ENCODE data around the gene ANKRD10.
A peak's percentile ranks its signal among the peaks of the same experiment; 100 is the strongest.

The ANKRD10 gene

DNA sequence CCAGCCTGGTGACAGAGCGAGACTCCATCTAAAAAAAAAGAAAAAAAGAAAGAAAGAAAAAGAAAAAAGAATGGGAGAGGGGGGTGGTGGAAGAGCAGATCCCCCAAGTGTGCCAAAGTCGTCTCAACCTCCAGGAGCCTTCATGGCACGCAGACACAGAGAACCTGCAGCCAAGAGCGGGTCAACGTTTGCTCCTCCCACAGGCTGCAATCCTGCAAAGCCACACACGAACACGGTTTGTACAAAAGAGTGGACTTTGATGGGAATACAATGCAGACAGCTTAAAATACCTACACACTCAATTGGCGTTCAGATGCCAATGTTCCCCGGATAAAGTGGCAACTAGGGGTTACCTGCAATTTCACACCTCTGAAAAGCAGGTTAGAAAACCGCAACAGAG lies 29.4 kb downstream of the ANKRD10 start:
- no peak for DNase-seq

- DNase-seq: no peak
Observed at GRCh38 chr13:110884517-110884916, 30.4 kb downstream of the ANKRD10 start.

DNA sequence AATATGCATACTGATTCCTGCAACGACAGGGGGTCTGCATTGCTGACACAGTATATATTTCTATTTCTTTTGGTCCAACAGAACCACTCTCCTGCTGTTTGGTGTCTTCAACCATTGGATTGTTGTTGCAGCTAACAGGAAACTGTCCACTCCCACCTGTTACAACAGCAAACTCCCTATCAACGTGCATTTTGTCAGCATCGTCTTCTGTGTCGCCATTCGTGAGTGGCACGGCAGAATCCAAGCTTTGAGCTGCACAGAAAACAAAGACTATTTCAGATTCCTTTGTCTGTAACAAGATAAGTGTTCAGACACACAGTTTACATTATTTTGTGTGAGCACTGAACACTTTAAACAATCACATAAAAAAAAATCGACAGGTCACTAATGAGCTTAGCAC lies 31.3 kb downstream of the ANKRD10 start:
- no peak for DNase-seq

- no peak for DNase-seq
Observed at GRCh38 chr13:110882972-110883371, 31.9 kb downstream of the ANKRD10 start.

GRCh38 chr13:110881839-110882627 lies 32.8 kb downstream of the ANKRD10 start:
- DNase-seq: no peak

GRCh38 chr13:110880627-110881026 lies 34.2 kb downstream of the ANKRD10 start:
- DNase-seq: no peak

GRCh38 chr13:110879482-110879881 lies 35.4 kb downstream of the ANKRD10 start:
- DNase-seq: no peak

- no peak for DNase-seq
Observed at GRCh38 chr13:110877737-110878258, 37.1 kb downstream of the ANKRD10 start.

- no peak for DNase-seq
Observed at GRCh38 chr13:110876609-110877008, 38.3 kb downstream of the ANKRD10 start.

DNA sequence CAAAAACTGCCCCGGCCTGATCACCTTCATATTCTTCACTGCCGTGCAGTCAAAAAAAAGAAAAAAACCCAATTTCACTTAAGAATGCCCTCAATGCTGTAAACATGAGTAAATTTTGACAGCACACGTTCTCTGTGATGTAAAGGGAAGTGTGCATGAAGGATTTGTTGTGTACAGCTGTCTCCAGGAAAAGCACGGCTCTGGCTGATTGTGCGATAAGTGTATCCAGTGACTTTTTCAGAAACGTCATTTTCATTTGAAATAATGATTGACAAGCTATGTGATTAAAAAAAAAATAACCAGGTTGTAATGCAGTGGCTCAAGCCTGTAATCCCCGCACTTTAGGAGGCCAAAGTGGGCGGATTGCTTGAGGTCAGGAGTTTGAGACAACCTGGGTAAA lies 39.6 kb downstream of the ANKRD10 start:
- DNase-seq: no peak

- DNase-seq: peak; percentile 67 to 82
Observed at GRCh38 chr13:110874508-110874960, 40.3 kb downstream of the ANKRD10 start.

DNA sequence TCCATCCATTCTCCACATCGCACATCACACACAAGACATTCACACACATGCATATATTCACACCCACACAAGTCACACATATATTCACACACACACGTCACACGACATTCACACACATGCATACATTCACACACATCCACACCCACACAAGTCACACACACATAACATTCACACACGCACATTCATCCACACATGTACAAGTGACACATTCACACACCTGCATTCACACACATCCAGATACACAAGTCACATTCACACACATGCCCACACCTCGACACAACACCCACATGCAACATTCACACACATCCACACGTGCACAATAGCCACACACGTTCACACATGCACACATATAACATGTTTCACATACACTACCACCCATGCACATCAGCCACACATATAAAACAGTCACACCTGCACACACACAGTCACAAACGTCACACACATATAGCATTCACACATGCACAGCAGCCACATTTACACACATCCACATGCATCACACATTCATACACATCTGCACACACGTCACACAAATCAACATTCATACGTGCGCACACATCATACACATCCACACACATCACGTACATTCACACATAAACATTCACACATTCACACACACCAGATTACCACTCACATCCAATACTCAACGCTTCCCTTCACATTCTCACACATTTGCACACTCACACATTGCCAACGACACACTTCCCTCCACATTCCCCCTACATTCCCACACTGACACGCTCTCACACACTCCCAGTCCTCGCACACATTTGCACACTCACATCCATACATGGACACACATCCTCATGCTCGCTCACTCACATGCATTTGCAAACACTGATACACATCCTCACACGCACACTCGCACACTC lies 41.0 kb downstream of the ANKRD10 start:
- DNase-seq: no peak

DNA sequence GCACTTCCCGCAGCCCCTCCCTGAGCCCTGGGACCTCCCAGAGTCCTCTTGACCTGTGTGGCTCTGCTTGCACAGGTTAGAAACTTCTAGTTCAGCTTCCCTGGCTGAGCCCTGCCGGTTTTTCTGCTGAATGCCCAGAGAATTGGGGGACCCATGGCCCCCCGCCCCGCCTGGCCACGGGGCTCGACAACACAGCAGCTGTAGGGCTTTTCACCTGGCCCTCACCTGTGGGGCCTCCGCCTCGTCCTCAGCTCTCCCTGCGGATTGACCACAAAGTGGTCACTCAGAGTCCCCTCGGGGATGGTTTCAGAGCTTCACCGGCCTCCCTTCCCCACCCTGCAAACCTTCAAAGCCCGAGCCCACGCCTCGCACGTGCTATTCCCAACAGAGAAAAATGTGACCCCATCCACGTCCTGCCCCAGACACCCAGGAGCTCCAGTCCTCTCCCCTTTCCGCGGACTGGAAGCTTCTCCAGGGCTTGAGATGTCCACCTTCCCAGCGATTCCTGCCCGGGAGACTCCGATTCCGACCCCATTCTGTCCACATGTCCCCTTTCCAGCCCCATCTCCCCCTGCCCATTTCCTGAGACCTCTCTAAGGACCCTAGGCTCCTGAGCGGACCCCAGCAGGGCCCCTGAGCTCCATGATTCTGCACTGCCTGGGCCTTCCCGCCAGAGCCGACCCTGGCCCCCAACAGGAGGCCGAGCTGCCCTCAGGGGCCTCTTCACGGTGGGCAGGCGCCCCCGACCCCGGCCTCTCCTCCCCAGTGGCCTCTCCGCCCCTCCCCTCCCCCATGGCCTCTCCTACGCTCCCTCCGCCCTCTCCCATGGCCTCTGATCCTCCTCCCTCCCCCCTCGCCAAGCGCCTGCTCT lies 41.9 kb downstream of the ANKRD10 start:
- DNase-seq: no peak

- no peak for DNase-seq
Observed at GRCh38 chr13:110872034-110872767, 42.7 kb downstream of the ANKRD10 start.

- no peak for DNase-seq
Observed at GRCh38 chr13:110869805-110870706, 44.8 kb downstream of the ANKRD10 start.

DNA sequence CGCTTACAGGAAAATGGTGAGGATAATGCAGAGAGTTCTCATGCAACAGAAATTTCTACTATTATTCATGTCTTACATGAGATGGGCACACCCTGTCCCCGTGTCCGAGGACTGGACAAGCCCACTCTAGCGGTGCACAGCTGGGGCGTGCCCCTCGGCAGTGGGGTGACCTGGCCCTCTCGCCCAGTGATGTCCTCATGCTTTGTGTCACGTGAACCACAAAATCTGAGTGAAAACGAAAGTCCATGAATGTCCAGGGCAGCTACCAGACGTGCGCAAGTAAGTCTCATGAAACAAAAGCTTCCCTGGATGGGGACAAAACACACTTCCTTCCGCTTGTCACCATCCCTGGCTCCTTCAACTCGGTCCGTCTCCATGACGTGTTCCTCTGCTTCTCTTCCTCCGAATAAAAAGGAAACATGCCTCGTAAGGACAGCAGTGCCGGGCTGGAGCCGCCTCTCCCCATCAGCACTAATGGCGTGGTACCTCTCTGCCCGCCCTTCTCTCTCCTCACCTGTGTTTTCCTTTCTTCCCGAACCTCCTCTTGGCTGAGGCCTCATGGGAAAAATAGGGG lies 45.6 kb downstream of the ANKRD10 start:
- no peak for DNase-seq

- no peak for DNase-seq
Observed at GRCh38 chr13:110868720-110869119, 46.1 kb downstream of the ANKRD10 start.

GRCh38 chr13:110867380-110867779 lies 47.5 kb downstream of the ANKRD10 start:
- DNase-seq: no peak

- DNase-seq: no peak
Observed at GRCh38 chr13:110866491-110867170, 48.2 kb downstream of the ANKRD10 start.

DNA sequence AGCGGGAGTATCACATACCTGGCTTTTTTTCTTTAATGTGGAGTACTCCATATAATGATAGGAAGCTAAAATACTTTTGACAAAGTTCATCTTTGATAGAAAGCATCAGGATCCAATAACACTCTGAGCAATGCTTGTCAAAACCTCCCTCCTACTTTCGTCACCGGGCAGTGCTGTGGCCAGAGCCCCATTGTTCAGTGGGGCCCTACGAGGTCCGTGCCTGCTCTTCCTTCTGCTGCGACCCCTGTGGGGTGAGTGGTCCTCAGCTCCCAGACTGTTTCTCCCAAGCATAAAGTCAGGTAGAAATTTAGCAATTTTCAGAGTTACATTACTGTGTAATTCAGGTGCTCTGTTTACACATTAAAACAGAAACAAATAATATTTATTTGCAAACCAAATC lies 51.2 kb downstream of the ANKRD10 start:
- DNase-seq: no peak
